DMS53 treated with DMSO at 0.1 percent for 48 hours (cell line): ENCODE data around the gene CD70.
"Not testable (repeated sequence)": the region's sequence is repeated elsewhere in the genome, so short reads cannot be mapped to it uniquely, and the experiment has no call there.

ENCODE experiments used
- DNase-seq: peaks from one replicate; lab custom pipeline; 2025; ENCODE audit not compliant: unreplicated experiment; lab: John Stamatoyannopoulos, UW

Gene CD70

GRCh38 chr19:6572217-6572616 is 18.7 kb downstream of the CD70 start:
- DNase-seq: no peak

GRCh38 chr19:6571167-6571566 is 19.8 kb downstream of the CD70 start:
- no peak for DNase-seq

- DNase-seq: no peak
These were observed 20.2 kb downstream of the CD70 start for GRCh38 chr19:6570764-6571163.

DNA sequence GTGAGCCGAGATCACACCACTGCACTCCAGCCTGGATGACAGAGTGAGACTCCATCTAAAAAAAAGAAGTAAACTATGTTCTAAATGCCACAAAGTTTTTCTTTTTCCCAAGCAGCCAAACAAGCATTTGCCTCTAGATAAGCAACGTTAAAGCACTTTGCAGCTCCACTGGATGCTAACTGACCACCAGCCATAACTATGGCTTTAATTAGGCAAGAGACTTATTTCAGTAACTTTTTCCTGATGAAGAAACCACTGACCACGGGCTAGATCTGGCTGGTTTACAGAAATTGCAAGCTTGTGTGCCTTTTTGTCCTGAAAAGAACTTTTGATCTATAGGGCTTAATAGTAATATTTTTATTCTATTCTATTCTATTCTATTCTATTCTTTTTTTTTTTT is 22.1 kb downstream of the CD70 start:
- no peak for DNase-seq

GRCh38 chr19:6568010-6568526 is 22.9 kb downstream of the CD70 start:
- no peak for DNase-seq

DNA sequence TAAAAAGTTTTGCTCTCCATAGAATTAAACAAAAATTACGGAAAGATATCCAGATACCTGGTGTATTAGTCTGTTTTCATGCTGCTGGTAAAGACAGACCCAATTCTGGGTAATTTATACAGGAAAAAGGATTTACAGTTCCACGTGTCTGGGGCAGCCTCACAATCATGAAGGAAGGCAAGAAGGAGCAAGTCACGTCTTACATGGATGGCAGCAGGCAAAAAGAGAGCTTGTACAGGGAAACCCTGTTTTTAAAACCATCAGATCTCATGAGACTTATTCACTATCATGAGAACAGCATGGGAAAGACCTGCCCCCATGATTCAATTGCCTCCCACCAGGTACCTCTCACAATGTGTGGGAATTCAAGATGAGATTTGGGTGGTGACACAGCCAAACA is 24.2 kb downstream of the CD70 start:
- DNase-seq: not testable (repeated sequence)

DNA sequence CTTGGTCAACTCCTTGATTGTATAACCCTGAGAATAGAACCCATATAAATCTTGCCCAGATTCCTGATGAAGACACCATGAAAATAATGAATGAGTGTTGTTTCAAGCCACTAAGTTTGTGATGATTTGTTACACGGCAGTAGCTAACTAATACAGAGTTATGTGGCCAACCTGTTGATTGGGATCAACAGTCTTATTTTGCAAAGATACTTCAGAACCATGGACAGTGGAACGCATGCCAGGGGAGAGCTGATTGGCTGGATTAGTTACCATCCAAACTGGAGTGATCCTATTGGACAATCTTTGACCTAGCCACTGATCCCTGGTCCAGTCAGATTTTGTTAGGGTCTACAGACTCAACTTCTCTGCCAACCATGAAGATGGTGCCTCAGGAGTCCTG is 26.6 kb downstream of the CD70 start:
- DNase-seq: no peak

- not testable (repeated sequence) for DNase-seq
These were observed 28.5 kb downstream of the CD70 start for GRCh38 chr19:6562437-6562836.

DNA sequence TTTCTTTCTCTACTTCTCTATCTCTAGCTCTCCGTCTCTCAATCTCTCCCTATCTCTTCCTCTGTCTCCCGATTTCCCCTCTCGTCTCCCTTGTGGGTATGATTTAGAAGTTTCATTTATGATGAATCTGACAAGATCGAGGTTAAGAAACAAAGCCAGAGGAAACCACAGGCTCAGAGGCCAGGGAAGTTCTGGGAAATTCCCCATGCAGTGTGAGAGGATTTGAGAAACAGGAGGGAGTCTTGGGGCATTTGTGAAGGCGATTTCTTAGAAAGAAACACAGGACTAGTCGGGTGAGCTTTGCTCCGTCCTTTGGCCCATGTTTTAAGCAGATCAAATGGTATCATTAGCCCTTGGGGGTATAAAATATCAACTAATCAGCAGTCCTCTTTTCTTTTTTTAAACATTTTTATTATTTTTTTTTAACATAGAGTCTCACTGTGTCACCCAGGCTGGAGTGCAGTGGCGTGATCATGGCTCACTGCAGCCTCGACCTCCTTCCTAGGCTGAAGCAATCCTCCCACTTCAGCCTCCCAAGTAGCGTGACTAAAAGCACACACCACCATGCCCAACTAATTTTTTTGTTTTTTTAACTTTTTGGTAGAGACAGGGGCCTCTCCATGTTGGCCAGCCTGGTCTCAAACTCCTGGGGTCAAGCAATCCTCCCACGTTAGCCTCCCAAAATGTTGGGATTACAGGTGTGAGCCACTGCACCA is 34.3 kb downstream of the CD70 start:
- no peak for DNase-seq

- DNase-seq: no peak
These were observed 34.9 kb downstream of the CD70 start for GRCh38 chr19:6556043-6556449.

DNA sequence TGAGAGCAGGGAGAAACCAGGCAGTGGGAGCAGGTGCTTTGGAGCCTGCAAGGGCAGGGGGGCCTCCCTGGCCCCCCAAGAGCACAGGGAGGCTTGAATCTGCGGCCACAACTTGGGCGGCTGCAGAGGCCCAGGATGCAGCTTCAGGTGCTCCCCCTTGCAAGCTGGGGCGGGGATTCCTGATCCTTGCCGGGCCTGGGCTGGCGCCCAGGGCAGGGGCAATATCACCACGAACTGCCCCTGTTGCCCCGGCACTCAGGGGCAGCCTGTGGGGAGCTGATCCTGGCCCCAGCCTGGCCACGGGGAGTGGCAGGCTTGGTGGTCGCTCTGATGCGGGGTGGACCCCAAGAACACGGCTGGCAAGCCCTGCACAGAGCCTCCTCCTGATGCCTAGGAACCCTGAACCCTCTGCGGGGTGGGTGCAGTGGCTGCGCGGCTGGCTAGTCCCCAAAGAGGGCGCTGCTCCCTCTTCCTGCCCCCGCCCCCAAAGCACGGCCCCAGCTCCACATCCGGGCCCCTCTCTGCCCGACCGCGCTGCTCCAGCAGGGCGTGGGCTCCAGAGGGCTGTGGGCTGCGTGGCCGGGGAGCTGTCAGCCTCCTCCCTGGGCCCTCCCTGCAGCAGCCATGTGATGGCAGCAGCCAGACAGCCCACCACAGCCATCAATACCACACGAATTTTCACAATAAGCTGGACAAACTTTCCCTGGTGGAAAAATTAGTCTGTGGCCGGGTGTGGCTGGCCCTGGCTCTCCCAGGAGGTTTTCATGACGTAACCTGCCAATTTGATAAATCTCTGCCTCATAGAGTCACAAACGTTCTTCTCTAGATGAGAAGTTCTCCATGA is 39.1 kb downstream of the CD70 start:
- DNase-seq: no peak

- DNase-seq: no peak
These were observed 39.9 kb downstream of the CD70 start for GRCh38 chr19:6551091-6551490.

- DNase-seq: not testable (repeated sequence)
These were observed 40.3 kb downstream of the CD70 start for GRCh38 chr19:6550679-6551078.

GRCh38 chr19:6543866-6544347 is 47.0 kb downstream of the CD70 start:
- DNase-seq: no peak

DNA sequence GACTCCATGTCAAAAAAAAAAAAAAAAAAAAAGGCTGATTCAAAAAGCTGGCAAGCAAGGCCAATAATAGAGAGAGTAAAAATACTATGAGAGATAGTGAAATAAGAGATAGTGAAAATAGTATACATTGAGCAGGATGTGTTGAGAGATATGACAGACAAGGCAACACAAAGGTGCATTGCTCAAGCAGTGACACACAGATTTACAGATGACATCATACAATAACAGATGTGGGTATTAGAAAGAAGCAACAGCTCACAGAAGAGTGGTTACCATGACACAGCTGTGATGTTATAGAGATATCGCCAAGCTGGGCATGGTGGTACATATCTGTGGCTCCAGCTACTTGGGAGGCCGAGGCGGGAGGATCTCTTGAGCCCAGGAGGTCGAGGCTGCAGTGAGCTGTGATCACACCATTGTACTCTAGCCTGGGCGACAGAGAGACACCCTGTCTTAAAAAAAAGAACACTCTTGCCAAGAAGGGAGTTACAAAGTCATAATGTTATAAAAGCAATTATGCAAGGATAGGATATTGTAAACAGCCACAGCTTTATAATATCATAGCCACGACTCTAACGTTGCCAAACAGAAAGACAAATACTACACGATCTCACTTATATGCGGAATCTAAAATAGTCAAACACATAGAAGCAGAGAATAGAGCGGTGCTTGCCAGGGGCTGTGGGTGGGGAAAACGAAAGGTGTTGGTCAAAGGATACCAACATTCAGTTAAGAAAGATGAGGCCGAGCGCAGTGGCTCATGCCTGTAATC is 49.8 kb downstream of the CD70 start:
- DNase-seq: no peak

- DNase-seq: no peak
These were observed 51.4 kb downstream of the CD70 start for GRCh38 chr19:6539514-6539913.
